Gastroesophageal sphincter (tissue), 4 donors: Measurements from ENCODE around the gene SLC25A6. TPM values are rescaled to one million over a fixed set of nuclear protein-coding genes. Genes with fewer than 3 reads are reported as not detected.

ENCODE experiments used
- ATAC-seq: fragments of 150-250 bp; one replicate; pipeline ENCODE4 v1.9.1; 2016; ENCODE audit warnings: mild to moderate bottlenecking, moderate library complexity
- H3K27ac ChIP-seq, 4 donors: fragments of 200-600 bp; sonication (generic) in 3 of 4; 1 replicate in 3 of 4; 2 replicates in 1 of 4; pipeline ENCODE4 v1.5.1; 2016 to 2019
- H3K27me3 ChIP-seq: fragments of 200-600 bp; sonication (generic); one replicate; pipeline ENCODE4 v1.5.1; 2019
- H3K36me3 ChIP-seq, 2 donors: fragments of 200-600 bp; sonication (generic); one replicate each; pipeline ENCODE4 v1.5.1; 2019; ENCODE audit warnings: control low read depth in 1 of 2
- H3K4me1 ChIP-seq, 3 donors: fragments of 200-600 bp; sonication (generic); 1 replicate in 2 of 3; 2 replicates in 1 of 3; pipeline ENCODE4 v1.5.1; 2016 to 2019; ENCODE audit warnings: control low read depth in 2 of 3
- H3K4me3 ChIP-seq, 2 donors: fragments of 200-600 bp; sonication (generic); one replicate each; pipeline ENCODE4 v1.5.1; 2019; ENCODE audit warnings: mild to moderate bottlenecking in 1 of 2, moderate library complexity in 1 of 2
- H3K9me3 ChIP-seq, 3 donors: fragments of 200-600 bp; sonication (generic); one replicate each; pipeline ENCODE4 v1.5.1; 2017 to 2019; ENCODE audit warnings: control low read depth in 2 of 3
- EP300 ChIP-seq: sonication (generic); formaldehyde crosslinking; IDR thresholded peaks from one replicate; pipeline ENCODE4 v1.6.1; 2017; ENCODE audit warnings: antibody characterized with exemption, mild to moderate bottlenecking
- POLR2A ChIP-seq, 2 donors: fragments of 450-650 bp; IDR thresholded peaks; one replicate each; pipeline ENCODE4 v1.6.1; 2017; ENCODE audit warnings: antibody characterized with exemption in 2 of 2, mild to moderate bottlenecking in 2 of 2, moderate library complexity in 1 of 2
- POLR2AphosphoS5 ChIP-seq: sonication (generic); formaldehyde crosslinking; IDR thresholded peaks from one replicate; pipeline ENCODE4 v1.6.1; 2017; ENCODE audit warnings: antibody characterized with exemption
- WGBS, 2 donors: methylation state at CpG; one replicate each; pipeline ENCODE4 v1.1.5; 2018; ENCODE audit warnings: low coverage in 1 of 2; 5-methylcytosine and 5-hydroxymethylcytosine counted together
- total RNA-seq, 4 donors: library from RNA; depleted of rRNA; stranded (reverse); fragments of >200 nt; gene quantifications; one replicate each; pipeline ENCODE4 v1.1.0, GENCODE V29; 2016
- TF ChIP-seq, protein P1 (sequence below), 4 experiments: fragments of 200-600 bp in 2 of 4; fragments of 450-650 bp in 2 of 4; sonication (generic) in 1 of 4; IDR thresholded peaks; one replicate each; pipeline ENCODE4 v1.5.1; 2017 to 2019; ENCODE audit warnings: antibody characterized with exemption in 4 of 4, mild to moderate bottlenecking in 2 of 4, moderate library complexity in 2 of 4

Gene SLC25A6
- total RNA-seq, 4 donors from 2014 or later, result 204 to 408 (median 268) TPM

DNA sequence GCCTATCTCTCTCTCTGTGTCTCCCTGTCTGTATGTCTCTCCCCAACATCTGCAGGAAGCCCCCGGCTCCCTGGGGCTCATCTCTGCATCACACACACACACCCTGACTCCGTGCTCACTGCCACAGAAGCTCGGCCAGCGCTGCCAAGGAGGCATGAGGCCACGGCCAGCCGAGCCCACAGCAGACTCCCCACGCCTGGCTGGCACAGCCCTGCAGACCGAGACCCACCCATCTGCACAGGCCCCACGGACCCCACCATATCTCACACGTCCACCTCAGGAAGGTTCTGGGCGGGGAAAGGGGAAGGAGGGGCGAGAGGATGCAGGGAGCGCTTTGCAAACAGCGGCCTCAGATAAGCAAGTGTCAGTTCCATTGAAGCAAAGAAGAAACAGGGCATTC is 28.5 kb upstream of the SLC25A6 start:
- Histone ChIP-seq H3K27me3 (no peaks in the 10 kb centered on the region), H3K4me1 (no peaks in the 10 kb centered on the region), H3K4me3 (no peak overlapping the region), H3K9me3 (peaks cover 0 to 28% (median 0%) of the 10 kb centered on the region in 3 donors), H3K27ac (no peak overlapping the region), H3K36me3 (peaks cover 0 to 86% of the 10 kb centered on the region in 2 donors)
- WGBS, 2 donors, result 60 to 71% methylated on average over 1 of the region's 14 CpGs
- ATAC-seq, result no peak
- TF ChIP-seq POLR2AphosphoS5, result no peak
- TF ChIP-seq, protein P1, sequence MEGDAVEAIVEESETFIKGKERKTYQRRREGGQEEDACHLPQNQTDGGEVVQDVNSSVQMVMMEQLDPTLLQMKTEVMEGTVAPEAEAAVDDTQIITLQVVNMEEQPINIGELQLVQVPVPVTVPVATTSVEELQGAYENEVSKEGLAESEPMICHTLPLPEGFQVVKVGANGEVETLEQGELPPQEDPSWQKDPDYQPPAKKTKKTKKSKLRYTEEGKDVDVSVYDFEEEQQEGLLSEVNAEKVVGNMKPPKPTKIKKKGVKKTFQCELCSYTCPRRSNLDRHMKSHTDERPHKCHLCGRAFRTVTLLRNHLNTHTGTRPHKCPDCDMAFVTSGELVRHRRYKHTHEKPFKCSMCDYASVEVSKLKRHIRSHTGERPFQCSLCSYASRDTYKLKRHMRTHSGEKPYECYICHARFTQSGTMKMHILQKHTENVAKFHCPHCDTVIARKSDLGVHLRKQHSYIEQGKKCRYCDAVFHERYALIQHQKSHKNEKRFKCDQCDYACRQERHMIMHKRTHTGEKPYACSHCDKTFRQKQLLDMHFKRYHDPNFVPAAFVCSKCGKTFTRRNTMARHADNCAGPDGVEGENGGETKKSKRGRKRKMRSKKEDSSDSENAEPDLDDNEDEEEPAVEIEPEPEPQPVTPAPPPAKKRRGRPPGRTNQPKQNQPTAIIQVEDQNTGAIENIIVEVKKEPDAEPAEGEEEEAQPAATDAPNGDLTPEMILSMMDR (IDR thresholded peaks at IDR 0.05), result no peak
- no peak for TF ChIP-seq EP300
- TF ChIP-seq POLR2A (IDR thresholded peaks at IDR 0.05), result no peak

DNA sequence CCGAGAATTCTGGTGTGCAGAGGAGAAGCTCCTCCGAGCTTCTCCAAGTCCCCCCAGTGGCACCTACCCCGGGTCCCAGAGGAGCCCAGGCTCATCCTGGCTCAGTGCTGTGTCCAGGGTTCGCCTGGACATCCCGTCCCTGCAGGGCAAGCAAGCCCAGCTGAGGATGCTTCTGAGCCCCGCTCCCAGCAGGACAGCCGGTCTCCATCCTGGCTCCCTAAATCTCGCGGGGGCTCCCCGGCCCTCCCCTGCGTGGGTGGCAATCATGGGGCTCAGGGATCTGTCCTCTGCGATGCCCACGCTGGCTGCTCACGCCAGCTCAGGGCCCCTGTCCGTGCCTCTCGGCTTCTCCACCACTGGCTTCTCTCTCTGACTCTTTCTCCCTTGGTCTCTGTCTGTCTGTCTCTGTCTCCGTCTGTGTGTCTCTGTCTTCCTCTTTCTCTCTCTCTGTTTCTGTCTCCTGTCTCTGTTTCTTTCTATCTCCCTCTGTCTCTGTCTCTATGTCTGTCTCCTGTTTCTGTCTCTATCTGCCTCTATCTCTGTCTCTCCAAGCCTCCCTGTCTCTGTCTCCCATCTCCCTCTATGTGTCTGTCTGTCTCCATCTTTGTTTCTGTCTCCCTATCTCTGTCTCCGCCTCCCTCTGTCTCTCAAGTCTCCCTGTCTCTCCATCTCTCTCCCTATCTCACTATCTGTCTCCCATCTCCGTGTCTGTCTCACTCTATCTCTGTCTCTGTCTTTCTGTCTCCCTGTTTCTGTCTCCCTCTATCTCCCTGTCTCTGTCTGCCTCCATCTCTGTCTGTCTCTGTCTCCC is 27.8 kb upstream of the SLC25A6 start:
- no peak for ATAC-seq
- peaks cover 0 to 81% of the 10 kb centered on the region in 2 donors for H3K36me3 ChIP-seq

DNA sequence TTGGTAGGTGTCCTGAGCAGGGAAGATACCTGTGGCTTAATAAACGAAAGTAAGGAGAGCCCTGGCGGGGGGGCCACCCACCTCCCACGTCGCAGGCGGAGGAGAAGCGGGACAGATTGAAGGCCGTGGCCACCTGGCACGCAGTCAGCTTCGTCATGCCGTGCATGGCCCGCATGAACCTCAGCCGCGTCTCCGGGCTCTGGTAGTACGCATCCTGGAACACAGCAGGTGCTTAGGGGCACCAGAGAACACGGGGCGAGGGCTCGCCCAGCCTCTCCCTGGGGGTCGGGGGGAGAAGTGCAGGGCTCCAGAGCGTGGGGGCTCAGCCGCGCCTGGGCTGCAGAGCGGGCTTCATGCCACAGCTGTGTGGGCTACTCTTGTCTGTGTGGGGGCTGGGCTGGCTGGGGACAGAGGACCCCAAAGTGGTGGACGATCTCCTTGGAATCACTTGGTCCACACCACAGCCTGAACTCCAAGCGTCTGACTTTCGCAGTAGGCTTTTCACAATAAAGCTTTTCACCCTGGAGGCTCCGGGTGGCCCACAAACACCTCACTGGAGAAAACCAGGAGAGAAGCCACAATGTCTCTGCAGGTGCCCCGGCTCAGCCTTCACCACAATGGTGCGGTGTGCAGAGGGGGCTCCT is 27.1 kb upstream of the SLC25A6 start:
- Histone ChIP-seq H3K4me3 (no peak overlapping the region), H3K36me3 (peaks cover 0 to 88% of the 10 kb centered on the region in 2 donors), H3K4me1 (no peaks in the 10 kb centered on the region), H3K27ac (no peak overlapping the region), H3K27me3 (no peaks in the 10 kb centered on the region), H3K9me3 (peaks cover 0 to 28% (median 0%) of the 10 kb centered on the region in 3 donors)
- no peak for TF ChIP-seq EP300
- TF ChIP-seq, protein P1 (IDR thresholded peaks at IDR 0.05), result no peak
- TF ChIP-seq POLR2A (IDR thresholded peaks at IDR 0.05), result no peak
- no peak for TF ChIP-seq POLR2AphosphoS5
- ATAC-seq, result no peak
- 85 to 96% methylated on average over 4 to 5 of the region's 29 CpGs for WGBS, 2 donors

More for the DNA sequence above, 27.8 kb upstream of the SLC25A6 start:
- H3K4me3 ChIP-seq, result no peak overlapping the region
- no peak for TF ChIP-seq POLR2A (IDR thresholded peaks at IDR 0.05)
- no peaks in the 10 kb centered on the region for H3K4me1 ChIP-seq
- 79 to 92% methylated on average over 7 to 16 of the region's 19 CpGs for WGBS, 2 donors
- no peak overlapping the region for H3K27ac ChIP-seq
- H3K27me3 ChIP-seq, result no peaks in the 10 kb centered on the region
- peaks cover 0 to 28% (median 0%) of the 10 kb centered on the region in 3 donors for H3K9me3 ChIP-seq

DNA sequence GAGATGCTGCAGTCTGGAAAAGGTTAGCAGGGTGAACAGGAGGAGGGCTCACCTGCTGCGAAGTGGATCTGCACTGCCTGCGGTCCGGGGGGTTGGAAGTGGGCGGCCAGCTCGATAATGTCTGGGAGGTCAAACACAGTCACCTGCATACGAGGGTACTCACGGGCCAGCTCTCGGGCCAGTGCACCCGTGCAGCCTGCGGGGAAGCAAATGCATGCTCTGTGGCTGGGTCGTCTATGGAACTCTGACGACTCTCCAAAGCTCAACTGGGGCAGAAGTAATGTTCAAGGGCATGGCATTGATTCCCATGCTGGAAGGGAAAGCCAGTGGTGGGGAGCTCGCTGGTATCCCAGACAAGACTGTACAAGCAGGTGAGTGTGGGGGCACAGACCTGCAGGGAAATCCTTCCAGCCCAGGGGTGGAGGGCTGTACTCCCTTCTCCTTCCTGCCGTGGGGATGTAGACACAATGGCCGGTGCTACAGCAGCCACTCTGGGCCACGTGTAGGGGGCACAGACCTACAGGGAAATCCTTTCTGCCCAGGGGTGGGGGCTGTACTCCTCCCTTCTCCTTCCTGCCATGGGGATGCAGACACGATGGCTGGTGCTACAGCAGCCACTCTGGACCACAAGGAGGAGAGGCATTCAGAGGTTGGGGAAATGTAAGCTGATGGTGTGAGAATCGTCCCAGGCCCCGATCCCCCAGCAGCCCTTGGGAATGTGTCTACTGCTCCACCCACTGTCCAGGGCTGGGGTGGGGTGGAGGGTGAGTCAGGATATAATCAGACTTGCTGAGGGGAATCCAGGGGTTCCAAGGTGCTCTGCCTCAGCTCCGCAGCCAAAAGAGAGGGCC is 26.2 kb upstream of the SLC25A6 start:
- no peaks in the 10 kb centered on the region for H3K4me1 ChIP-seq
- TF ChIP-seq, protein P1 (IDR thresholded peaks at IDR 0.05), result no peak
- no peak overlapping the region for H3K27ac ChIP-seq
- H3K9me3 ChIP-seq, result peaks cover 0 to 25% (median 0%) of the 10 kb centered on the region in 3 donors
- WGBS, 2 donors, result 77 to 80% methylated on average over 1 to 6 of the region's 20 CpGs
- peaks cover 0 to 89% of the 10 kb centered on the region in 2 donors for H3K36me3 ChIP-seq
- no peak overlapping the region for H3K4me3 ChIP-seq
- no peaks in the 10 kb centered on the region for H3K27me3 ChIP-seq
- ATAC-seq, result no peak
